ENCODE data around the gene YOD1.
A peak's percentile ranks its signal among the peaks of the same experiment; 100 is the strongest.

Gene YOD1

GRCh38 chr1:207031632-207032264 is 19.3 kb downstream of the YOD1 start:
- Histone ChIP-seq H3K9ac (ENCODE audit: low read length) (no peak overlapping the region), H3K36me3 (ENCODE audit: control insufficient read depth in 1 of 2, insufficient read depth in 2 of 2, low read depth in 1 of 2, low read length in 2 of 2) (no peaks in the 10 kb centered on the region), H2BK12ac (ENCODE audit: low read length in 2 of 2) (no peak overlapping the region), H3K4ac (ENCODE audit: low read depth in 1 of 2, low read length in 2 of 2) (no peak overlapping the region), H2AK5ac (ENCODE audit: low read length, severe bottlenecking) (peak overlapping the region; percentile 80), H3K18ac (ENCODE audit: low read depth in 1 of 2, low read length in 2 of 2) (no peak overlapping the region), H2AFZ (ENCODE audit: low read depth, low read length) (no peak overlapping the region), H2BK15ac (ENCODE audit: low read depth, poor library complexity, severe bottlenecking) (no peak overlapping the region), H2BK5ac (ENCODE audit: low read depth, low read length, poor library complexity, severe bottlenecking) (no peak overlapping the region), H3K4me2 (ENCODE audit: low read length, poor library complexity, severe bottlenecking) (no peak overlapping the region), H3K4me1 (ENCODE audit: control insufficient read depth, insufficient read depth, low read depth, low read length) (peaks cover 15% of the 10 kb centered on the region), H3K27me3 (ENCODE audit: control insufficient read depth in 1 of 2, insufficient read depth in 1 of 2, low read length in 2 of 2) (peaks cover 0 to 8% of the 10 kb centered on the region in 2 experiments), H3K79me1 (replicated peaks; ENCODE audit: low read length, poor library complexity, severe bottlenecking) (no peaks in the 10 kb centered on the region), H3K23ac (ENCODE audit: low read length in 2 of 2) (no peak overlapping the region), H4K8ac (ENCODE audit: low read length) (no peak overlapping the region), H3K14ac (ENCODE audit: low read length in 2 of 2) (no peak overlapping the region), H3K27ac (ENCODE audit: low read length, poor library complexity, severe bottlenecking) (no peak overlapping the region), H4K91ac (ENCODE audit: low read length) (no peak overlapping the region), H3K9me3 (ENCODE audit: control insufficient read depth, low read length) (no peaks in the 10 kb centered on the region), H3K4me3 (ENCODE audit: insufficient read depth in 1 of 2, low read depth in 1 of 2, low read length in 2 of 2) (no peak overlapping the region), H2BK120ac (ENCODE audit: low read depth, low read length) (no peak overlapping the region)
- DNase-seq = no peak
- WGBS = 88% methylated on average over 7 of the region's 7 CpGs

DNA sequence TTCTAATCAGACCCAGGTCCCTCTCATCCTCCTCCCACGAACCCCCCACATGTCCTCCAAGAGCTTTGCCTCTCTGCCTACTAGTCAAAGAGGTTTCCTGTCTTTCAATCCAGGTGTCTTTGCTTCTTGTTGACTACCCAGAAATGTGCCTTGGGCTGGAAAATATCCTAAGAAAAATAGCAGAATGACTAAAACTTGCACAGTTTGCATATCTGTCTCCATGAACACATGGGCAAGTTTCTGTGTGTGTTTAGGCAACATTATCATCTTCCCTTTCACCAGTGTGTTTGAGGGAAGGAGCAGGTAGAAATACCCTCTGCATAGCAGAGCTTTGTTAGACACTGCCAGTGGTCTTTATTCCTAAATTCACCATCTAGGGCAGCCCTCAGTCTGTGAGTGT is 20.0 kb downstream of the YOD1 start:
- DNase-seq = no peak
- H3K4me2 ChIP-seq (ENCODE audit: low read length, poor library complexity, severe bottlenecking) = no peak overlapping the region
- H2AK5ac ChIP-seq (ENCODE audit: low read length, severe bottlenecking) = peak overlapping the region; percentile 80
- no peaks in the 10 kb centered on the region for H3K9me3 ChIP-seq (ENCODE audit: control insufficient read depth, low read length)
- H4K91ac ChIP-seq (ENCODE audit: low read length) = no peak overlapping the region
- no peak overlapping the region for H3K14ac ChIP-seq (ENCODE audit: low read length in 2 of 2)
- H3K23ac ChIP-seq (ENCODE audit: low read length in 2 of 2) = no peak overlapping the region
- no CpG with 5 or more reads among the region's 1 CpG for WGBS
- no peak overlapping the region for H4K8ac ChIP-seq (ENCODE audit: low read length)
- peaks cover 15% of the 10 kb centered on the region for H3K4me1 ChIP-seq (ENCODE audit: control insufficient read depth, insufficient read depth, low read depth, low read length)
- H2BK15ac ChIP-seq (ENCODE audit: low read depth, poor library complexity, severe bottlenecking) = no peak overlapping the region
- no peaks in the 10 kb centered on the region for H3K79me1 ChIP-seq (replicated peaks; ENCODE audit: low read length, poor library complexity, severe bottlenecking)
- no peak overlapping the region for H2AFZ ChIP-seq (ENCODE audit: low read depth, low read length)
- H3K18ac ChIP-seq (ENCODE audit: low read depth in 1 of 2, low read length in 2 of 2) = no peak overlapping the region
- no peak overlapping the region for H2BK12ac ChIP-seq (ENCODE audit: low read length in 2 of 2)
- peaks cover 0 to 8% of the 10 kb centered on the region in 2 experiments for H3K27me3 ChIP-seq (ENCODE audit: control insufficient read depth in 1 of 2, insufficient read depth in 1 of 2, low read length in 2 of 2)
- H3K27ac ChIP-seq (ENCODE audit: low read length, poor library complexity, severe bottlenecking) = no peak overlapping the region
- H2BK5ac ChIP-seq (ENCODE audit: low read depth, low read length, poor library complexity, severe bottlenecking) = no peak overlapping the region
- no peak overlapping the region for H3K4me3 ChIP-seq (ENCODE audit: insufficient read depth in 1 of 2, low read depth in 1 of 2, low read length in 2 of 2)
- H3K9ac ChIP-seq (ENCODE audit: low read length) = no peak overlapping the region
- H2BK120ac ChIP-seq (ENCODE audit: low read depth, low read length) = no peak overlapping the region
- H3K36me3 ChIP-seq (ENCODE audit: control insufficient read depth in 1 of 2, insufficient read depth in 2 of 2, low read depth in 1 of 2, low read length in 2 of 2) = no peaks in the 10 kb centered on the region
- no peak overlapping the region for H3K4ac ChIP-seq (ENCODE audit: low read depth in 1 of 2, low read length in 2 of 2)

DNA sequence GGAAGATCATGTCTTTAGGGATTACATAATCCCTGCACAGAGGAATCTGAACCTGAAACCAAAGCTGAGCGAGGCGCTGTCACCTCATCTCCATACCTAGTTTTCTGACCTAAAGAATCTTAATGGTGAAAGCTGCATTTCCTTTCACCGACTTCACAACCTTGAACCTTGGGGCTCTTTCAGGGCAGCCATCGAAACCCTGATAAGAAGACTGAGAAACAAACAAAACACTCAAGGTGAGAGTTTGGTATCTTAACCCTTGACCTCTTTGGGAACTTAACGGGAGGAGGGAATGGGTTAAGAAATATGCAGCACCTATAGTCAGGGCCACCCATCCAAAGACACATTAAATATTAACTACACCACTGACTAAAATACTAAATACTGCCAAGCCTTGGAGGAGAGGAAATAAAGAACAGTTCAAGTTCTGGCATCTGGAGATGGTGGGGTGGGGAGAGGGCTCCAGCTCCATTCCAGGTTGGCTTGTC is 20.4 kb downstream of the YOD1 start:
- Histone ChIP-seq H3K79me1 (replicated peaks; ENCODE audit: low read length, poor library complexity, severe bottlenecking) (no peaks in the 10 kb centered on the region), H3K23ac (ENCODE audit: low read length in 2 of 2) (no peak overlapping the region), H4K8ac (ENCODE audit: low read length) (no peak overlapping the region), H3K4me1 (ENCODE audit: control insufficient read depth, insufficient read depth, low read depth, low read length) (peaks cover 15% of the 10 kb centered on the region), H3K18ac (ENCODE audit: low read depth in 1 of 2, low read length in 2 of 2) (no peak overlapping the region), H2BK15ac (ENCODE audit: low read depth, poor library complexity, severe bottlenecking) (no peak overlapping the region), H3K4me2 (ENCODE audit: low read length, poor library complexity, severe bottlenecking) (no peak overlapping the region), H3K9me3 (ENCODE audit: control insufficient read depth, low read length) (no peaks in the 10 kb centered on the region), H3K36me3 (ENCODE audit: control insufficient read depth in 1 of 2, insufficient read depth in 2 of 2, low read depth in 1 of 2, low read length in 2 of 2) (no peaks in the 10 kb centered on the region), H2AK5ac (ENCODE audit: low read length, severe bottlenecking) (peak overlapping the region; percentile 30), H4K91ac (ENCODE audit: low read length) (no peak overlapping the region), H2BK5ac (ENCODE audit: low read depth, low read length, poor library complexity, severe bottlenecking) (no peak overlapping the region), H3K27me3 (ENCODE audit: control insufficient read depth in 1 of 2, insufficient read depth in 1 of 2, low read length in 2 of 2) (peaks cover 0 to 8% of the 10 kb centered on the region in 2 experiments), H3K4me3 (ENCODE audit: insufficient read depth in 1 of 2, low read depth in 1 of 2, low read length in 2 of 2) (no peak overlapping the region), H3K27ac (ENCODE audit: low read length, poor library complexity, severe bottlenecking) (no peak overlapping the region), H3K9ac (ENCODE audit: low read length) (no peak overlapping the region), H2BK120ac (ENCODE audit: low read depth, low read length) (no peak overlapping the region), H2AFZ (ENCODE audit: low read depth, low read length) (no peak overlapping the region), H2BK12ac (ENCODE audit: low read length in 2 of 2) (no peak overlapping the region), H3K4ac (ENCODE audit: low read depth in 1 of 2, low read length in 2 of 2) (no peak overlapping the region), H3K14ac (ENCODE audit: low read length in 2 of 2) (no peak overlapping the region)
- 80% methylated on average over 3 of the region's 5 CpGs for WGBS
- DNase-seq = no peak

DNA sequence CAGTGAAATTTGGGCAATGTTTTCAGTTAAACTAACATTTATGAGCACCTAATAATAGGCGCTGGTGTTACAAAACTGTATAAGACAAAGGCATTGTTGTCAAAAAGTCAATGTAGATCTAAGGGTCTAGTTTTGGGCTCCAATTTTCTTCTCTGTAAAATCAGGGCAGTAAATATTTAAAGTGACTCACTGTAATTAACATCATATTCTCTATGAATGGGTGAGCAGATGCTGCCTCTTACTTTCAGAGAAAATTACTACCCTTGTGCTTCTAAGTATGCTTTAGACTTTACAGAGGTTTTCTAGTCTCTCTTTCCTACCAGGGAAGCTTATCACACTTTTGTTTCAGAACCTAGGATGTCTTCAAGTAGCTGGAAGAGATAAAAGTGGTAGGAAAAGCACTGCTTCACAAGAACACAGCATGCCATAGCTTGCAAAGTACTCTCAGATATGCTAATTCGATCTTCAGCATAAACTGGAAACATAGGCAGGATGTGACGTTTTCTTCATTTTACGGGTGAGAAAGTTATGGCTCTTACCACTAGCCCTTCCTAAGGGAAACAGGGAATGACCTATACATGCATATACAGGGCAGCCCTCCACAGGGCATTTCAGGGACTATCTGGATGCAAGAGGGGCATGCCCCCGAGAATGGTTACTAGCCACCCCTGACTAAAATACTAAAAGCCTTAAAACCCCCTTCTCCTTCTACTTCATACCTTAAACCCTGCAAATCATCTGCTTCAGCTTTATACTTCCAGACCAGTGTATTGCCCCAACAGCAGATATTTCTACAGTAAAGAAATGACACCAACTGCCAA is 21.1 kb downstream of the YOD1 start:
- no peak overlapping the region for H2BK12ac ChIP-seq (ENCODE audit: low read length in 2 of 2)
- H2BK120ac ChIP-seq (ENCODE audit: low read depth, low read length) = no peak overlapping the region
- H3K4ac ChIP-seq (ENCODE audit: low read depth in 1 of 2, low read length in 2 of 2) = no peak overlapping the region
- no peak overlapping the region for H3K23ac ChIP-seq (ENCODE audit: low read length in 2 of 2)
- H4K91ac ChIP-seq (ENCODE audit: low read length) = no peak overlapping the region
- H3K4me2 ChIP-seq (ENCODE audit: low read length, poor library complexity, severe bottlenecking) = no peak overlapping the region
- 84% methylated on average over 4 of the region's 5 CpGs for WGBS
- H3K4me3 ChIP-seq (ENCODE audit: insufficient read depth in 1 of 2, low read depth in 1 of 2, low read length in 2 of 2) = no peak overlapping the region
- no peak overlapping the region for H3K14ac ChIP-seq (ENCODE audit: low read length in 2 of 2)
- H3K18ac ChIP-seq (ENCODE audit: low read depth in 1 of 2, low read length in 2 of 2) = no peak overlapping the region
- peaks cover 0 to 8% of the 10 kb centered on the region in 2 experiments for H3K27me3 ChIP-seq (ENCODE audit: control insufficient read depth in 1 of 2, insufficient read depth in 1 of 2, low read length in 2 of 2)
- H4K8ac ChIP-seq (ENCODE audit: low read length) = no peak overlapping the region
- H2AK5ac ChIP-seq (ENCODE audit: low read length, severe bottlenecking) = no peak overlapping the region
- no peak overlapping the region for H2BK15ac ChIP-seq (ENCODE audit: low read depth, poor library complexity, severe bottlenecking)
- peaks cover 16% of the 10 kb centered on the region for H3K4me1 ChIP-seq (ENCODE audit: control insufficient read depth, insufficient read depth, low read depth, low read length)
- no peak overlapping the region for H3K27ac ChIP-seq (ENCODE audit: low read length, poor library complexity, severe bottlenecking)
- H3K9ac ChIP-seq (ENCODE audit: low read length) = no peak overlapping the region
- H3K9me3 ChIP-seq (ENCODE audit: control insufficient read depth, low read length) = no peaks in the 10 kb centered on the region
- no peak overlapping the region for H2AFZ ChIP-seq (ENCODE audit: low read depth, low read length)
- H3K79me1 ChIP-seq (replicated peaks; ENCODE audit: low read length, poor library complexity, severe bottlenecking) = no peaks in the 10 kb centered on the region
- H3K36me3 ChIP-seq (ENCODE audit: control insufficient read depth in 1 of 2, insufficient read depth in 2 of 2, low read depth in 1 of 2, low read length in 2 of 2) = no peaks in the 10 kb centered on the region
- H2BK5ac ChIP-seq (ENCODE audit: low read depth, low read length, poor library complexity, severe bottlenecking) = no peak overlapping the region
- no peak for DNase-seq
